ENCODE data around the gene FAAP24. TPM values are rescaled to one million over a fixed set of nuclear protein-coding genes. Genes with fewer than 3 reads are reported as not detected.
A peak's percentile ranks its signal among the peaks of the same experiment; 100 is the strongest.
"Not testable (repeated sequence)": the region's sequence is repeated elsewhere in the genome, so short reads cannot be mapped to it uniquely, and the experiment has no call there.

FAAP24 gene
- total and polyA plus RNA-seq, 4 experiments from 2014 or later: 0.78 to 2.3 (median 1.6) TPM

GRCh38 chr19:32998722-32999121, 26.7 kb downstream of the FAAP24 start:
- H3K27ac ChIP-seq (ENCODE audit: low read depth, low read length): no peak overlapping the region
- H3K36me3 ChIP-seq (ENCODE audit: insufficient read depth, low read length): no peaks in the 10 kb centered on the region
- POLR2A ChIA-PET (ENCODE audit: partially characterized antibody): no interaction called here
- H3K9me3 ChIP-seq (ENCODE audit: control insufficient read depth in 1 of 2, low read length in 2 of 2): no peaks in the 10 kb centered on the region
- no peak overlapping the region for H3K4me3 Mint-ChIP-seq
- no peaks in the 10 kb centered on the region for H3K9me3 Mint-ChIP-seq
- no peaks in the 10 kb centered on the region for H3K27me3 ChIP-seq (ENCODE audit: insufficient read depth, low read length)
- no peaks in the 10 kb centered on the region for H3K36me3 Mint-ChIP-seq
- CTCF ChIA-PET (ENCODE audit: partially characterized antibody): no interaction called here
- peaks cover 16% of the 10 kb centered on the region for H3K4me1 ChIP-seq (ENCODE audit: insufficient read depth, low read length)
- intact Hi-C loops (cut with micrococcal nuclease): no loop called here
- peaks cover 7 to 14% (median 13%) of the 10 kb centered on the region in 4 donors for H3K4me1 Mint-ChIP-seq
- H3K27me3 Mint-ChIP-seq: no peaks in the 10 kb centered on the region
- H3K4me3 ChIP-seq (ENCODE audit: low read length in 2 of 2): no peak overlapping the region
- peak overlapping the region in 4 of 7 donors; percentile 72 to 87 (median 75) for H3K27ac Mint-ChIP-seq
- no peak for DNase-seq

GRCh38 chr19:33000510-33000909, 28.5 kb downstream of the FAAP24 start:
- Mint-ChIP-seq H3K27me3 (no peaks in the 10 kb centered on the region), H3K36me3 (no peaks in the 10 kb centered on the region), H3K9me3 (no peaks in the 10 kb centered on the region)

GRCh38 chr19:33000910-33001309, 28.9 kb downstream of the FAAP24 start:
- H3K4me1 Mint-ChIP-seq: peaks cover 7 to 14% (median 13%) of the 10 kb centered on the region in 4 donors

More at GRCh38 chr19:33000510-33000909, 28.5 kb downstream of the FAAP24 start:
- Histone ChIP-seq H3K9me3 (ENCODE audit: control insufficient read depth in 1 of 2, low read length in 2 of 2) (no peaks in the 10 kb centered on the region), H3K36me3 (ENCODE audit: insufficient read depth, low read length) (no peaks in the 10 kb centered on the region), H3K27me3 (ENCODE audit: insufficient read depth, low read length) (no peaks in the 10 kb centered on the region), H3K4me1 (ENCODE audit: insufficient read depth, low read length) (peaks cover 16% of the 10 kb centered on the region), H3K27ac (ENCODE audit: low read depth, low read length) (no peak overlapping the region), H3K4me3 (ENCODE audit: low read length in 2 of 2) (no peak overlapping the region)
- ChIA-PET POLR2A (ENCODE audit: partially characterized antibody) (no interaction called here), CTCF (ENCODE audit: partially characterized antibody) (no interaction called here)
- intact Hi-C loops (cut with micrococcal nuclease): no loop called here
- Mint-ChIP-seq H3K4me1 (peaks cover 7 to 14% (median 13%) of the 10 kb centered on the region in 4 donors), H3K4me3 (peak overlapping the region in 7 of 8 donors; percentile 30 to 86 (median 55)), H3K27ac (peak overlapping the region in 6 of 7 donors; percentile 5 to 93 (median 76))
- DNase-seq: peak in 3 of 5 donors; percentile 6 to 20 (median 14)

GRCh38 chr19:33002126-33002865, 30.3 kb downstream of the FAAP24 start:
- H3K36me3 Mint-ChIP-seq; H3K27me3 ChIP-seq (ENCODE audit: insufficient read depth, low read length); DNase-seq; H3K27me3 Mint-ChIP-seq; H3K27ac ChIP-seq (ENCODE audit: low read depth, low read length); H3K27ac Mint-ChIP-seq; H3K4me3 ChIP-seq (ENCODE audit: low read length in 2 of 2); intact Hi-C loops (cut with micrococcal nuclease); H3K9me3 Mint-ChIP-seq; H3K9me3 ChIP-seq (ENCODE audit: control insufficient read depth in 1 of 2, low read length in 2 of 2); POLR2A ChIA-PET (ENCODE audit: partially characterized antibody); CTCF ChIA-PET (ENCODE audit: partially characterized antibody); H3K36me3 ChIP-seq (ENCODE audit: insufficient read depth, low read length): not testable (repeated sequence)
- Mint-ChIP-seq H3K4me3 (peak overlapping the region in 1 of 8 donors; percentile 13), H3K4me1 (peaks cover 7 to 14% (median 13%) of the 10 kb centered on the region in 4 donors)
- H3K4me1 ChIP-seq (ENCODE audit: insufficient read depth, low read length): peaks cover 16% of the 10 kb centered on the region

More at GRCh38 chr19:33000910-33001309, 28.9 kb downstream of the FAAP24 start:
- peaks cover 16% of the 10 kb centered on the region for H3K4me1 ChIP-seq (ENCODE audit: insufficient read depth, low read length)
- ChIA-PET CTCF (ENCODE audit: partially characterized antibody) (no interaction called here), POLR2A (ENCODE audit: partially characterized antibody) (no interaction called here)
- no peaks in the 10 kb centered on the region for H3K9me3 ChIP-seq (ENCODE audit: control insufficient read depth in 1 of 2, low read length in 2 of 2)
- H3K27ac ChIP-seq (ENCODE audit: low read depth, low read length): no peak overlapping the region
- H3K36me3 ChIP-seq (ENCODE audit: insufficient read depth, low read length): no peaks in the 10 kb centered on the region
- no peaks in the 10 kb centered on the region for H3K9me3 Mint-ChIP-seq
- no peaks in the 10 kb centered on the region for H3K36me3 Mint-ChIP-seq
- no peak overlapping the region for H3K4me3 ChIP-seq (ENCODE audit: low read length in 2 of 2)
- H3K27ac Mint-ChIP-seq: peak overlapping the region in 5 of 7 donors; percentile 5 to 93 (median 81)
- H3K27me3 Mint-ChIP-seq: no peaks in the 10 kb centered on the region
- no peak for DNase-seq
- H3K4me3 Mint-ChIP-seq: peak overlapping the region in 4 of 8 donors; percentile 55 to 86 (median 69)
- no peaks in the 10 kb centered on the region for H3K27me3 ChIP-seq (ENCODE audit: insufficient read depth, low read length)
- intact Hi-C loops (cut with micrococcal nuclease): no loop called here

- H3K9me3 ChIP-seq (ENCODE audit: control insufficient read depth in 1 of 2, low read length in 2 of 2); H3K9me3 Mint-ChIP-seq; intact Hi-C loops (cut with micrococcal nuclease); H3K36me3 Mint-ChIP-seq; H3K4me3 Mint-ChIP-seq; DNase-seq; H3K27ac Mint-ChIP-seq; H3K36me3 ChIP-seq (ENCODE audit: insufficient read depth, low read length); H3K27me3 ChIP-seq (ENCODE audit: insufficient read depth, low read length); H3K27ac ChIP-seq (ENCODE audit: low read depth, low read length); H3K27me3 Mint-ChIP-seq; H3K4me3 ChIP-seq (ENCODE audit: low read length in 2 of 2); POLR2A ChIA-PET (ENCODE audit: partially characterized antibody); CTCF ChIA-PET (ENCODE audit: partially characterized antibody): not testable (repeated sequence)
- peaks cover 16% of the 10 kb centered on the region for H3K4me1 ChIP-seq (ENCODE audit: insufficient read depth, low read length)
- H3K4me1 Mint-ChIP-seq: peaks cover 7 to 11% (median 9%) of the 10 kb centered on the region in 4 donors
These were observed 31.5 kb downstream of the FAAP24 start for GRCh38 chr19:33003424-33004024.

- H3K27me3 ChIP-seq (ENCODE audit: insufficient read depth, low read length): no peaks in the 10 kb centered on the region
- no peak overlapping the region for H3K27ac ChIP-seq (ENCODE audit: low read depth, low read length)
- DNase-seq: no peak
- no peaks in the 10 kb centered on the region for H3K9me3 Mint-ChIP-seq
- ChIA-PET CTCF (ENCODE audit: partially characterized antibody) (no interaction called here), POLR2A (ENCODE audit: partially characterized antibody) (no interaction called here)
- intact Hi-C loops (cut with micrococcal nuclease): no loop called here
- peaks cover 4 to 5% (median 5%) of the 10 kb centered on the region in 4 donors for H3K4me1 Mint-ChIP-seq
- no peaks in the 10 kb centered on the region for H3K9me3 ChIP-seq (ENCODE audit: control insufficient read depth in 1 of 2, low read length in 2 of 2)
- no peaks in the 10 kb centered on the region for H3K36me3 Mint-ChIP-seq
- peaks cover 7% of the 10 kb centered on the region for H3K4me1 ChIP-seq (ENCODE audit: insufficient read depth, low read length)
- H3K27me3 Mint-ChIP-seq: no peaks in the 10 kb centered on the region
- no peaks in the 10 kb centered on the region for H3K36me3 ChIP-seq (ENCODE audit: insufficient read depth, low read length)
- no peak overlapping the region for H3K4me3 Mint-ChIP-seq
- H3K4me3 ChIP-seq (ENCODE audit: low read length in 2 of 2): no peak overlapping the region
- H3K27ac Mint-ChIP-seq: no peak overlapping the region
These were observed 33.4 kb downstream of the FAAP24 start for GRCh38 chr19:33005440-33005839.

GRCh38 chr19:33008738-33009137, 36.7 kb downstream of the FAAP24 start:
- H3K9me3 ChIP-seq (ENCODE audit: control insufficient read depth in 1 of 2, low read length in 2 of 2): no peaks in the 10 kb centered on the region
- Mint-ChIP-seq H3K27me3 (peaks cover 0 to 1% of the 10 kb centered on the region in 2 donors), H3K27ac (no peak overlapping the region), H3K9me3 (no peaks in the 10 kb centered on the region), H3K4me1 (no peaks in the 10 kb centered on the region), H3K4me3 (no peak overlapping the region), H3K36me3 (no peaks in the 10 kb centered on the region)
- ChIA-PET POLR2A (ENCODE audit: partially characterized antibody) (no interaction called here), CTCF (ENCODE audit: partially characterized antibody) (no interaction called here)
- DNase-seq: no peak
- H3K4me1 ChIP-seq (ENCODE audit: insufficient read depth, low read length): no peaks in the 10 kb centered on the region
- H3K27ac ChIP-seq (ENCODE audit: low read depth, low read length): no peak overlapping the region
- no peaks in the 10 kb centered on the region for H3K36me3 ChIP-seq (ENCODE audit: insufficient read depth, low read length)
- intact Hi-C loops (cut with micrococcal nuclease): no loop called here
- H3K4me3 ChIP-seq (ENCODE audit: low read length in 2 of 2): no peak overlapping the region
- H3K27me3 ChIP-seq (ENCODE audit: insufficient read depth, low read length): no peaks in the 10 kb centered on the region

Data from CD4-positive, alpha-beta memory T cell (primary cell).